HG03280 (cell line): ENCODE measurements around the gene TLCD3B.
"Not testable (repeated sequence)": the region's sequence is repeated elsewhere in the genome, so short reads cannot be mapped to it uniquely, and the experiment has no call there.

Source experiments
- ATAC-seq: cut with Tn5 transposase; IDR thresholded peaks from one replicate; pipeline ENCODE4 v1.9.1; 2021; ENCODE audit warnings: mild to moderate bottlenecking, moderate library complexity; ENCODE audit not compliant: unreplicated experiment

Gene TLCD3B

GRCh38 chr16:30027588-30028437 lies 3.3 kb downstream of the TLCD3B start:
- ATAC-seq = no peak

GRCh38 chr16:30026449-30026848 lies 4.6 kb downstream of the TLCD3B start:
- ATAC-seq = no peak

GRCh38 chr16:30025574-30025973 lies 5.5 kb downstream of the TLCD3B start:
- ATAC-seq = no peak

- no peak for ATAC-seq
Observed at GRCh38 chr16:30025156-30025555, 5.9 kb downstream of the TLCD3B start.

- ATAC-seq = no peak
Observed at GRCh38 chr16:30024451-30024850, 6.6 kb downstream of the TLCD3B start.

GRCh38 chr16:30023586-30023985 lies 7.5 kb downstream of the TLCD3B start:
- no peak for ATAC-seq

- no peak for ATAC-seq
Observed at GRCh38 chr16:30022887-30023286, 8.2 kb downstream of the TLCD3B start, which contains the start of gene C16orf92. TSS of gene C16orf92 (plus strand) at chr16:30023198. CDS start at chr16:30023341, 143 bp downstream.

GRCh38 chr16:30018731-30019158 lies 12.3 kb downstream of the TLCD3B start:
- ATAC-seq = no peak

- not testable (repeated sequence) for ATAC-seq
Observed at GRCh38 chr16:30017937-30018336, 13.1 kb downstream of the TLCD3B start.

GRCh38 chr16:30017277-30017656 lies 13.8 kb downstream of the TLCD3B start:
- no peak for ATAC-seq

- no peak for ATAC-seq
Observed at GRCh38 chr16:30016555-30017276, 14.4 kb downstream of the TLCD3B start.

GRCh38 chr16:30015450-30015849 lies 15.6 kb downstream of the TLCD3B start:
- ATAC-seq = not testable (repeated sequence)

GRCh38 chr16:30012598-30012997 lies 18.5 kb downstream of the TLCD3B start:
- not testable (repeated sequence) for ATAC-seq

GRCh38 chr16:30011714-30012504 lies 19.2 kb downstream of the TLCD3B start:
- ATAC-seq = no peak

GRCh38 chr16:30010844-30011713 lies 20.0 kb downstream of the TLCD3B start, which contains the start of gene DOC2A:
TSS of gene DOC2A (minus strand) at chr16:30011027. CDS start at chr16:30010222, 805 bp downstream.
- ATAC-seq = no peak

- no peak for ATAC-seq
Observed at GRCh38 chr16:30009990-30010843, 20.9 kb downstream of the TLCD3B start.

GRCh38 chr16:30009085-30009862 lies 21.8 kb downstream of the TLCD3B start:
- no peak for ATAC-seq

GRCh38 chr16:30007378-30007895 lies 23.6 kb downstream of the TLCD3B start:
- no peak for ATAC-seq
